Measurements from ENCODE around the gene MORN1.

DNA sequence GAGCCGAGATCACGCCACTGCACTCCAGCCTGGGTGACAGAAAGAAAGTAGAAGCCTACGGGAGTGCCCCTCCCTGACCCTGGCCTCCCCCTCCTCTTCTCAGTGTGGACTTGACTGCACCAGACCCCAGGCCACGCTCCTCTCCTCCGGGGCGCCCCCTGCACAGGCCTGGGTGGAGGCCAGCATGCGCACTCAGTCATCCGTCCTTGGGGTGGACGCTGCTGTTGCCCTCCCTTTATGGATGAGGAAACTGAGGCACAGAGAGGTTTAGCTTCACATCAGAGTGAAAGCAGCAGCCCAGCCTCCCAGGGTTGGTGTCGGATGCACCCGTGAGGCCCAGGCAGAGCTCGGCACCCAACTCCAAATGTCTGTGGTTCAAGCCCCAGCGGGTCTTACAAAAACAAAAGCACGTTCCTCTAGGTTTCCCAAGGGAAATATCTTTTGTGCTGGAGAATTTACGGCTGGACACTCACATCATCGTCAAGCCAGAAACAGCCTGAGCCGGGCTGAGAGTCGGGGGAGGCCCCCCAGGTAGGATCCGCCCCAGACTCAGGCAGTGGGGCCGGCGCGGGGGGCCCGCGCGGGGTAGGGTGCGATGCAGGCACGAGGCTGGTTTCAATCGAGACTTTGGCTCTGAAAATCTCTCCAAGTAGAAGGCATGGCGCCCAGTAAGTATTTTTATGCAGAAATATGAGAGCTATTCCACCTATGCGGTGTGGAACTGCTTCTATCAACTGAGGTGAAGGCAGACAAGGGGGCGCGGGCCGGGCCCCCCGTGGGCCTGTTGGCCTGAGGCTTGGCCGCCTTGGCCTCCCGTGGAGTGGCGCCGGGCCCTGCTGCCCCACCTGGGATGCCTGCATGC, 36.6 kb downstream of the MORN1 start:
- no peak for TF ChIP-seq CTCF (IDR thresholded peaks at IDR 0.05)
- TF ChIP-seq POLR2A (IDR thresholded peaks at IDR 0.05): no peak

Measured in testis (tissue), 2 donors.